DMS53 treated with DMSO at 0.1 percent for 48 hours (cell line): ENCODE measurements around the gene CTIF.

Experiments
- DNase-seq: peaks from one replicate; lab custom pipeline; 2025; ENCODE audit not compliant: unreplicated experiment; lab: John Stamatoyannopoulos, UW

The CTIF gene

GRCh38 chr18:48889115-48889941, 350.5 kb downstream of the CTIF start:
- no peak for DNase-seq

- DNase-seq: no peak
These were observed 351.3 kb downstream of the CTIF start for GRCh38 chr18:48889981-48890762.

GRCh38 chr18:48891721-48892120, 352.9 kb downstream of the CTIF start:
- DNase-seq: no peak

GRCh38 chr18:48892146-48892855, 353.5 kb downstream of the CTIF start:
- DNase-seq: no peak

GRCh38 chr18:48893061-48893607, 354.3 kb downstream of the CTIF start:
- DNase-seq: no peak

GRCh38 chr18:48893608-48894600, 355.1 kb downstream of the CTIF start:
- no peak for DNase-seq

GRCh38 chr18:48894799-48895346, 356.0 kb downstream of the CTIF start:
- no peak for DNase-seq

- no peak for DNase-seq
These were observed 357.6 kb downstream of the CTIF start for GRCh38 chr18:48896326-48896874.

- DNase-seq: no peak
These were observed 358.2 kb downstream of the CTIF start for GRCh38 chr18:48896875-48897511.

GRCh38 chr18:48897531-48897930, 358.7 kb downstream of the CTIF start:
- no peak for DNase-seq

- DNase-seq: no peak
These were observed 359.7 kb downstream of the CTIF start for GRCh38 chr18:48898521-48898920.

- no peak for DNase-seq
These were observed 360.8 kb downstream of the CTIF start for GRCh38 chr18:48899558-48900174.

- no peak for DNase-seq
These were observed 361.6 kb downstream of the CTIF start for GRCh38 chr18:48900469-48900868.

- DNase-seq: peak; percentile 73
These were observed 362.6 kb downstream of the CTIF start for GRCh38 chr18:48901145-48902022.

- peak; percentile 96 for DNase-seq
These were observed 363.4 kb downstream of the CTIF start for GRCh38 chr18:48902023-48902855.

- no peak for DNase-seq
These were observed 364.2 kb downstream of the CTIF start for GRCh38 chr18:48902856-48903601.
